HepG2 (cell line): Measurements from ENCODE around the gene GRK4. TPM values are rescaled to one million over a fixed set of nuclear protein-coding genes. Genes with fewer than 3 reads are reported as not detected.

Experiments used
- ATAC-seq: fragments of 200-7000 bp; cut with Tn5 transposase; 3 replicates; pipeline ENCODE4 v1.9.1; 2020; ENCODE audit warnings: mild to moderate bottlenecking, moderate library complexity
- BruUV-seq: library from RNA; stranded (reverse); fragments of 400-500 nt; replicated peaks from 2 replicates; lab custom pipeline; 2021; lab: Mats Ljungman, UMichigan
- CTCF ChIA-PET: fragments of 300-600 bp; formaldehyde crosslinking; extraction: SDS; loops from one replicate; lab custom pipeline; 2021; ENCODE audit warnings: low total read pairs, inconsistent platforms, low intra/inter-chr PET ratio; lab: Yijun Ruan, JAX
- POLR2A ChIA-PET: fragments of 350-600 bp; sonication (Branson Sonifier 250); formaldehyde crosslinking; loops from one replicate; lab custom pipeline; 2020; ENCODE audit warnings: antibody characterized with exemption, inconsistent platforms; lab: Yijun Ruan, JAX
- DNase-seq: peaks from one replicate; pipeline ENCODE4 v3.0.0-alpha.2; 2015; ENCODE audit warnings: low spot score
- FAIRE-seq: peaks from 3 replicates; lab custom pipeline; 2011; peaks lifted over from hg19 to GRCh38; lab: Jason Lieb, UNC
- H2AFZ ChIP-seq: one replicate; pipeline ENCODE4 v1.6.1; 2011; ENCODE audit warnings: low read length, inconsistent platforms
- H3K27ac ChIP-seq: fragments of 300-600 bp; 3 replicates; pipeline ENCODE4 v1.8.0; 2011; ENCODE audit warnings: mixed run types, mild to moderate bottlenecking, mixed read lengths, low read length, inconsistent platforms; ENCODE audit not compliant: insufficient read depth; ENCODE audit errors: extremely low read length
- H3K27me3 ChIP-seq, 2 experiments: fragments of 200-600 bp in 1 of 2; 2 replicates in 1 of 2; 3 replicates in 1 of 2; pipeline versions ENCODE4 v1.6.0 to v1.8.0; 2011; ENCODE audit warnings: low read length in 2 of 2, mild to moderate bottlenecking in 2 of 2, moderate library complexity in 2 of 2, inconsistent platforms in 1 of 2; ENCODE audit not compliant: insufficient read depth in 2 of 2, control insufficient read depth in 1 of 2
- H3K36me3 ChIP-seq, 2 experiments: fragments of 200-600 bp in 1 of 2; replicated peaks in 1 of 2; 2 replicates in 1 of 2; 3 replicates in 1 of 2; pipeline versions ENCODE4 v1.5.1 to v1.8.0; 2011; ENCODE audit warnings: low read length in 2 of 2, inconsistent platforms in 1 of 2; ENCODE audit not compliant: insufficient read depth in 2 of 2, control insufficient read depth in 1 of 2
- H3K4me1 ChIP-seq: 2 replicates; pipeline ENCODE4 v1.5.1; 2012; ENCODE audit warnings: low read length, inconsistent platforms; ENCODE audit not compliant: insufficient read depth
- H3K4me2 ChIP-seq: 2 replicates; pipeline ENCODE4 v1.6.0; 2011; ENCODE audit warnings: low read depth, low read length, inconsistent platforms
- H3K4me3 ChIP-seq, 3 experiments: fragments of 200-600 bp in 1 of 3; sonication (generic), shearing (Covaris generic) in 1 of 3; replicated peaks in 1 of 3; 2 replicates each; pipeline ENCODE4 v1.5.1; 2011 to 2016; ENCODE audit warnings: low read length in 3 of 3, inconsistent platforms in 2 of 3, low read depth in 2 of 3, mild to moderate bottlenecking in 2 of 3, control low read depth in 1 of 3, mixed read lengths in 1 of 3; ENCODE audit not compliant: insufficient read depth in 1 of 3
- H3K79me2 ChIP-seq: one replicate; pipeline ENCODE4 v1.6.1; 2011; ENCODE audit warnings: low read length, inconsistent platforms; ENCODE audit not compliant: insufficient read depth
- H3K9ac ChIP-seq: 2 replicates; pipeline ENCODE4 v1.6.0; 2011; ENCODE audit warnings: mild to moderate bottlenecking, low read depth, low read length, inconsistent platforms; ENCODE audit not compliant: insufficient read depth
- H3K9me3 ChIP-seq: 2 replicates; pipeline ENCODE4 v1.5.1; 2012; ENCODE audit warnings: mild to moderate bottlenecking, low read length
- H4K20me1 ChIP-seq: 2 replicates; pipeline ENCODE4 v1.6.0; 2011; ENCODE audit warnings: inconsistent platforms, mild to moderate bottlenecking, low read length, moderate library complexity; ENCODE audit not compliant: insufficient read depth
- AGO2 ChIP-seq: fragments of 200-400 bp; formaldehyde crosslinking; optimal IDR thresholded peaks from 2 replicates; pipeline ENCODE3; 2017; ENCODE audit warnings: mild to moderate bottlenecking, low read depth, low read length, moderate library complexity
- BRCA1 ChIP-seq: sonication (generic); formaldehyde crosslinking; IDR thresholded peaks from 2 replicates; pipeline ENCODE4 v1.4.0; 2020; ENCODE audit warnings: missing genetic modification reagents
- KDM2A ChIP-seq: sonication (generic); formaldehyde crosslinking; IDR thresholded peaks from 2 replicates; pipeline ENCODE4 v1.4.0; 2020; ENCODE audit warnings: low read depth, missing genetic modification reagents, borderline replicate concordance
- MAFF ChIP-seq: IDR thresholded peaks from 2 replicates; pipeline ENCODE4 v1.6.1; 2011; ENCODE audit warnings: low read depth, low read length, improper control_type of control experiment
- PHF21A ChIP-seq: sonication (generic); formaldehyde crosslinking; IDR thresholded peaks from 2 replicates; pipeline ENCODE4 v1.5.0; 2020; ENCODE audit warnings: mild to moderate bottlenecking, missing genetic modification reagents
- RBFOX2 ChIP-seq: fragments of 200-400 bp; formaldehyde crosslinking; IDR thresholded peaks from 2 replicates; pipeline ENCODE4 v1.6.1; 2017; ENCODE audit warnings: low read depth, mild to moderate bottlenecking, low read length
- RBM22 ChIP-seq: fragments of 200-400 bp; formaldehyde crosslinking; optimal IDR thresholded peaks from 2 replicates; pipeline ENCODE3; 2017; ENCODE audit warnings: mild to moderate bottlenecking, low read length, moderate library complexity
- ZBTB7A ChIP-seq: sonication (generic); formaldehyde crosslinking; IDR thresholded peaks from 2 replicates; pipeline ENCODE4 v1.8.0; 2022; ENCODE audit warnings: mild to moderate bottlenecking, missing genetic modification reagents
- ZFX ChIP-seq: sonication (generic); formaldehyde crosslinking; IDR thresholded peaks from 2 replicates; pipeline ENCODE4 v1.4.0; 2020; ENCODE audit warnings: mild to moderate bottlenecking, low read depth, missing genetic modification reagents, moderate library complexity
- ZMAT3 ChIP-seq: sonication (generic); formaldehyde crosslinking; conservative IDR thresholded peaks from 2 replicates; pipeline ENCODE4 v1.7.0; 2021; ENCODE audit warnings: missing genetic modification reagents
- ZNF282 ChIP-seq: fragments of 450-650 bp; IDR thresholded peaks from 2 replicates; pipeline ENCODE4 v1.6.1; 2018; ENCODE audit not compliant: partially characterized antibody
- WGBS: methylation state at CpG from one replicate; pipeline ENCODE4 v1.1.6; 2017; ENCODE audit warnings: low lambda C conversion rate; 5-methylcytosine and 5-hydroxymethylcytosine counted together
- in situ Hi-C: cut with HindIII; loops from 2 replicates; pipeline ENCODE4 v1.10.0; 2017; ENCODE audit warnings: low pct_unique_long_range_greater_than_20kb; ENCODE audit not compliant: extremely low pct_ligation_motif_present
- intact Hi-C: fragments of 100-400 bp; cut with micrococcal nuclease; formaldehyde crosslinking; loops from one replicate; pipeline ENCODE4 v1.10.0; 2022; ENCODE audit not compliant: unreplicated experiment
- polyA plus RNA-seq, 8 experiments: library from polyadenylated mRNA; depleted of rRNA in 3 of 8; stranded (reverse) in 7 of 8; unstranded in 1 of 8; fragments of >200 nt; fragmentation: Illumina TruSeq in 4 of 8; extraction: Trizol in 4 of 8; gene quantifications; 2 replicates each; pipeline versions ENCODE4 v1.2.1 to v1.2.3, GENCODE V29; 2011 to 2016; ENCODE audit warnings: low read depth in 4 of 8, missing spikeins in 1 of 8, mixed read lengths in 1 of 8; ENCODE audit not compliant: insufficient read depth in 1 of 8
- total RNA-seq, 5 experiments: library from RNA; depleted of rRNA; stranded (reverse); fragments of >200 nt; fragmentation: Illumina TruSeq; extraction: Trizol; gene quantifications; 2 replicates each; pipeline ENCODE4 v1.2.3, GENCODE V29; 2016; ENCODE audit warnings: low read depth in 1 of 5
- TF ChIP-seq, protein P1 (sequence below): IDR thresholded peaks from 2 replicates; pipeline ENCODE4 v1.6.1; 2016; ENCODE audit warnings: missing compliant biosample characterization, missing genetic modification reagents, borderline replicate concordance

The GRK4 gene
- total and polyA plus RNA-seq, 2 of the 13 experiments (the other 11 are each of a cell fraction or from before 2014, with no cell fraction given): 1.8 to 2.0 TPM

DNA sequence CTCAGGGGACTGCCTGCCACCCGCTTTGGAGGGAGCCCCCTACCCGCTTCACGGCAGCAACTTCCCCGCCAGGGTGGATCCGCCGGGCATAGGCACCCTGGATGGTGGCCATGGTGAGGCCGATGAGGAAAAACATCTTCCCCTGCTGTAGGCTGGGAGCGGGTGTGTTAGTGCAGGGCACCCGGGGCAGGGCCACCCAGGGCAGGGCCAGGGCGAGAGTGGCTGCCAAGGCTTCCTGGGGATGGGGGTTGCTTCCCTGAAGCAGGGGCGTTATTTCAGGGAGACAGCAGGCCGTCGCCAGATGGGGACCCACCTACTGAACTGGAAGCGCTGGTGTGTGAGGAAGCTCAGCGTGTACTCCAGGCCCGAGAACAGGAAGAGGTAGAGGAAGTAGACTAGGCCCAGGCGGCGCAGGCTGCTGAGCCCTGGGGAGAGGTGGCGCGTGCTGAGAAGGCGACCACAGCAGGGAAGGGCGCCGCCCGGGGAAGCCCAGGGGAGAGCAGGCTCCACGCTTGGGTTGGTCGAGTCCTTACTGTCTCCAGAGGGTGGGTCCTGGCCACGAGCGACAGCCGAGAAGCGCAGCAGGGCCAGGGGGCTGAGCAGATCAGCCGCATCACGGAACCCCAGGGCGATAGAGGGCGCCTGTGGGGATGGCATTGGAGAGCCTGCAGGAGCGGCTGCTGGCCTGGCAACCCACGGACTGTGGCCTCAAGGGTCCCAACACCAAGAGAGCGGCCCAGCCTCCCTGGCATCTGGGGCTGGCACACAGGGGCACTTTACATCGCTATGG lies 31.7 kb upstream of the GRK4 start:
- in situ Hi-C loops (no loop called here), intact Hi-C loops (loop anchor here (10.0 kb wide), 1 partner anchor 67 kb away; no protein-coding TSS in a partner anchor)
- no peak overlapping the region for H3K27ac ChIP-seq
- peaks cover 5% of the 10 kb centered on the region; the same call in 1 of the 2 replicates for H4K20me1 ChIP-seq
- H3K4me2 ChIP-seq: no peak overlapping the region
- no peaks in the 10 kb centered on the region for H3K9me3 ChIP-seq
- ChIA-PET CTCF (no interaction called here), POLR2A (no interaction called here)
- H3K4me3 ChIP-seq: no peak overlapping the region
- no peak for DNase-seq
- TF ChIP-seq PHF21A (CRISPR knock-in tag): no peak
- no peak for TF ChIP-seq BRCA1 (CRISPR knock-in tag)
- no peak for TF ChIP-seq ZBTB7A
- TF ChIP-seq ZNF282: no peak
- TF ChIP-seq KDM2A (CRISPR knock-in tag): peak; percentile 5; the same call in 1 of the 2 replicates
- TF ChIP-seq RBFOX2: peak; percentile 28; the same call in 1 of the 2 replicates
- peak; percentile 23; the same call in 1 of the 2 replicates for TF ChIP-seq ZFX
- no peak for TF ChIP-seq ZMAT3
- no peak for TF ChIP-seq MAFF
- TF ChIP-seq, protein P1, sequence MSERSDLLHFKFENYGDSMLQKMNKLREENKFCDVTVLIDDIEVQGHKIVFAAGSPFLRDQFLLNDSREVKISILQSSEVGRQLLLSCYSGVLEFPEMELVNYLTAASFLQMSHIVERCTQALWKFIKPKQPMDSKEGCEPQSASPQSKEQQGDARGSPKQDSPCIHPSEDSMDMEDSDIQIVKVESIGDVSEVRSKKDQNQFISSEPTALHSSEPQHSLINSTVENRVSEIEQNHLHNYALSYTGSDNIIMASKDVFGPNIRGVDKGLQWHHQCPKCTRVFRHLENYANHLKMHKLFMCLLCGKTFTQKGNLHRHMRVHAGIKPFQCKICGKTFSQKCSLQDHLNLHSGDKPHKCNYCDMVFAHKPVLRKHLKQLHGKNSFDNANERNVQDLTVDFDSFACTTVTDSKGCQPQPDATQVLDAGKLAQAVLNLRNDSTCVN (CRISPR knock-in tag): no peak
- TF ChIP-seq AGO2: peak; percentile 90
- peak; percentile 72 for TF ChIP-seq RBM22
- H3K9ac ChIP-seq: no peak overlapping the region
- H3K4me1 ChIP-seq: peaks cover 37% of the 10 kb centered on the region
- peaks cover 10% of the 10 kb centered on the region for H3K79me2 ChIP-seq
- no TSS peak for BruUV-seq
- peaks cover 20 to 30% of the 10 kb centered on the region in 2 experiments; a peak in 4 of 5 replicates for H3K36me3 ChIP-seq
- no peak overlapping the region for H2AFZ ChIP-seq
- WGBS: 97% methylated on average over 18 of the region's 38 CpGs
- ATAC-seq: no peak
- no peaks in the 10 kb centered on the region; a peak in 1 of 5 replicates for H3K27me3 ChIP-seq
- no peak for FAIRE-seq
